ENCODE data around the gene LIG4. TPM values are rescaled to one million over a fixed set of nuclear protein-coding genes. Genes with fewer than 3 reads are reported as not detected.
A peak's percentile ranks its signal among the peaks of the same experiment; 100 is the strongest.

Gene LIG4
- total and polyA plus RNA-seq, 2 donors: 22.3 to 25.4 TPM

DNA sequence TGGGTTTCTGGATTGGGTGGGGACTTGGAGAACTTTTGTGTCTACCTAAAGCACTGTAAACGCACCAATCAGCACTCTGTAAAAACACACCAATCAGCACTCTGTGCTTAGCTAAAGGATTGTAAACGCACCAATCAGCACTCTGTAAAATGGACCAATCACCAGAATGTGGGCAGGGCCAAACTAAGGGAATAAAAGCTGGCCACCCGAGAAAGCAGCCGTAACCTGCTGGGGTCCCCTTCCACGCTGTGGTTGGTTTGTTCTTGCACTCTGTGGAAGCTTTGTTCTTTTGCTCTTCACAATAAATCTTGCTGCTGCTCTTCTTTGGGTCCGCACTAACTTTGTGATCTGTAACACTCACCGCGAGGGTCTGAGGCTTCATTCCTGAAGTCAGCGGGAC, 37.3 kb downstream of the LIG4 start:
- H3K9me3 ChIP-seq (ENCODE audit: control insufficient read depth in 2 of 2, insufficient read depth in 1 of 2, low read length in 1 of 2): no peaks in the 10 kb centered on the region
- no peaks in the 10 kb centered on the region for H3K36me3 ChIP-seq (ENCODE audit: control insufficient read depth in 2 of 2, insufficient read depth in 2 of 2, low read length in 1 of 2)
- H3K4me1 ChIP-seq (ENCODE audit: control insufficient read depth in 2 of 2, insufficient read depth in 2 of 2, low read length in 2 of 2): no peaks in the 10 kb centered on the region
- H3K4me3 ChIP-seq (ENCODE audit: low read length in 2 of 2): no peak overlapping the region
- H3K27ac ChIP-seq (ENCODE audit: low read depth in 1 of 2, low read length in 1 of 2): no peak overlapping the region
- no peak for DNase-seq (ENCODE audit: low read depth in 6 of 9, low spot score in 9 of 9)
- H3K27me3 ChIP-seq (ENCODE audit: control insufficient read depth in 2 of 2, insufficient read depth in 1 of 2, low read length in 1 of 2): no peaks in the 10 kb centered on the region
- WGBS: 91% methylated on average over 9 of the region's 9 CpGs

DNA sequence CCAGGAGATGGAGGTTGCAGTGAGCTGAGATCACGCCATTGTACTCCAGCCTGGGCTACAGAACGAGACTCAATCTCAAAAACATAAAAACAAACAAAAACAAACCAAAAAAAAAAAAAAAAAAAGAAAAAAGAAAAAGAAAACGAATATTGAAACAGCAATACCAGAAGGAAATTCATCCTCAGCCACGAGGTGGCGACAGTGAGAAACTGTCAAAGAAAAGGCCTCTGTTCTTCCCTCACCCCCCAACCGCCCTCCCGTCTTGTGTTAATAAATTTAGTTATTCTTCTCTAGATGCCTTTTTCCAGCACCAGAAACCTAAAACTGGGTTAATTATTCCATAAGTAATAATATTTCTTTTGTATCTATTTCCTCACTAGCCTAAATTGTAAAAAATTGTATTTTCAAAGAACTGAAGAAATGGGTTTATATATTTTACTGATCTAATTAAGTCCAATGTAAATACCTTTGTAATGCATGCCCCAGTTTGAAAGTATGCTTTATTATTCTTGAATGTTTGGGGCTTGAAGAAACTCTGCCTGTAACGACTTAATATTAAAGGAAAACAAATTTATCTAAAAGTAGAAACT, 38.6 kb downstream of the LIG4 start:
- H3K4me3 ChIP-seq (ENCODE audit: low read length in 2 of 2): no peak overlapping the region
- H3K27ac ChIP-seq (ENCODE audit: low read depth in 1 of 2, low read length in 1 of 2): no peak overlapping the region
- H3K9me3 ChIP-seq (ENCODE audit: control insufficient read depth in 2 of 2, insufficient read depth in 1 of 2, low read length in 1 of 2): no peaks in the 10 kb centered on the region
- H3K36me3 ChIP-seq (ENCODE audit: control insufficient read depth in 2 of 2, insufficient read depth in 2 of 2, low read length in 1 of 2): no peaks in the 10 kb centered on the region
- peak in 6 of 9 donors; percentile 42 to 77 (median 46) for DNase-seq (ENCODE audit: low read depth in 6 of 9, low spot score in 9 of 9)
- WGBS: 68% methylated on average over 8 of the region's 8 CpGs
- no peaks in the 10 kb centered on the region for H3K27me3 ChIP-seq (ENCODE audit: control insufficient read depth in 2 of 2, insufficient read depth in 1 of 2, low read length in 1 of 2)
- H3K4me1 ChIP-seq (ENCODE audit: control insufficient read depth in 2 of 2, insufficient read depth in 2 of 2, low read length in 2 of 2): no peaks in the 10 kb centered on the region

DNA sequence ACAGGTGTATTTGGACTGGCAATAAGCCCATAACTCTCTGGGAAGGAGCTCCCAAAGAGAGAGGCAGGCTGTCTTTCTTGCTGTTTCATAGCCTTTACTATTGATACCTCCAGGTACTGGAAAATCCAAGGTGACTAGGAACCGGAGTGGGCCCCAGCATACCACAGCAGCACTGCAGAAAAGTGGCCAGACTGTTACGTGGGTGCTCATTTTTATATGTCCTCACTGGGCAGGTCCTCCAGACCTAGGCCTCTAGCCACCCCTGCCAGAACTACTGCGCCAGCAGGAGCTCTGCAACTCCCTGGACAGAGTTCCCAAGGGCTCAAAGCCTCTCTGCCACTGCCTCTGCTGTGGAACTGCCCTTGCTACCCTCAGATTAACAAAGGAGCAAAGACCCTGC, 46.4 kb downstream of the LIG4 start:
- WGBS: 91% methylated on average over 3 of the region's 3 CpGs
- H3K27me3 ChIP-seq (ENCODE audit: control insufficient read depth in 2 of 2, insufficient read depth in 1 of 2, low read length in 1 of 2): no peaks in the 10 kb centered on the region
- no peak overlapping the region for H3K27ac ChIP-seq (ENCODE audit: low read depth in 1 of 2, low read length in 1 of 2)
- no peak overlapping the region for H3K4me3 ChIP-seq (ENCODE audit: low read length in 2 of 2)
- H3K9me3 ChIP-seq (ENCODE audit: control insufficient read depth in 2 of 2, insufficient read depth in 1 of 2, low read length in 1 of 2): peaks cover 0 to 6% of the 10 kb centered on the region in 2 donors
- H3K36me3 ChIP-seq (ENCODE audit: control insufficient read depth in 2 of 2, insufficient read depth in 2 of 2, low read length in 1 of 2): no peaks in the 10 kb centered on the region
- no peaks in the 10 kb centered on the region for H3K4me1 ChIP-seq (ENCODE audit: control insufficient read depth in 2 of 2, insufficient read depth in 2 of 2, low read length in 2 of 2)
- DNase-seq (ENCODE audit: low read depth in 6 of 9, low spot score in 9 of 9): no peak

DNA sequence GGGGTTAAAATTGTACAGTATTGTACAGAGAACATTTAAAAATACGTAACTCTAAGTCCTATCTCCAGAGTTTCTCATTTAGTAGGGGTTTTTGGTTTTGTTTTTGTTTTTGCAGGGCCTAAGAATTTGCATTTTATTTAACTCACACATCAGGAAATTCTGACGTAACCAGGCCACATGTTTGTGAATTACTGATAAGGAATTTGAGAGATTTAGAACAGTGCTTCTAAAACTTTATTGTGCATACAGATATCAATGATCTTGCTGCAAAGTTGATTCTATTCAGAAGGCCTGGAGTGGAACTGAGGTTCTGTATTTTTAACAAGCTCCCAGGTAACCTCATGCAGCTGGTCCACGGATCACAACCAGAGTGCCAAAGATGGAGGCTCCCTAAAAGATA, 49.3 kb downstream of the LIG4 start:
- Histone ChIP-seq H3K27me3 (ENCODE audit: control insufficient read depth in 2 of 2, insufficient read depth in 1 of 2, low read length in 1 of 2) (no peaks in the 10 kb centered on the region), H3K36me3 (ENCODE audit: control insufficient read depth in 2 of 2, insufficient read depth in 2 of 2, low read length in 1 of 2) (no peaks in the 10 kb centered on the region), H3K27ac (ENCODE audit: low read depth in 1 of 2, low read length in 1 of 2) (no peak overlapping the region), H3K9me3 (ENCODE audit: control insufficient read depth in 2 of 2, insufficient read depth in 1 of 2, low read length in 1 of 2) (peaks cover 0 to 6% of the 10 kb centered on the region in 2 donors), H3K4me3 (ENCODE audit: low read length in 2 of 2) (no peak overlapping the region), H3K4me1 (ENCODE audit: control insufficient read depth in 2 of 2, insufficient read depth in 2 of 2, low read length in 2 of 2) (no peaks in the 10 kb centered on the region)
- no peak for DNase-seq (ENCODE audit: low read depth in 6 of 9, low spot score in 9 of 9)
- 81% methylated on average over 3 of the region's 3 CpGs for WGBS

GRCh38 chr13:108158746-108159145, 56.6 kb downstream of the LIG4 start:
- H3K4me3 ChIP-seq (ENCODE audit: low read length in 2 of 2): no peak overlapping the region
- no peaks in the 10 kb centered on the region for H3K36me3 ChIP-seq (ENCODE audit: control insufficient read depth in 2 of 2, insufficient read depth in 2 of 2, low read length in 1 of 2)
- DNase-seq (ENCODE audit: low read depth in 6 of 9, low spot score in 9 of 9): no peak
- no peaks in the 10 kb centered on the region for H3K4me1 ChIP-seq (ENCODE audit: control insufficient read depth in 2 of 2, insufficient read depth in 2 of 2, low read length in 2 of 2)
- H3K27ac ChIP-seq (ENCODE audit: low read depth in 1 of 2, low read length in 1 of 2): no peak overlapping the region
- no peaks in the 10 kb centered on the region for H3K27me3 ChIP-seq (ENCODE audit: control insufficient read depth in 2 of 2, insufficient read depth in 1 of 2, low read length in 1 of 2)
- WGBS: 91% methylated on average over 12 of the region's 12 CpGs
- no peaks in the 10 kb centered on the region for H3K9me3 ChIP-seq (ENCODE audit: control insufficient read depth in 2 of 2, insufficient read depth in 1 of 2, low read length in 1 of 2)

Other genes with a start within 250 kb of the LIG4 start
- 15.5 TPM for gene ABHD13, start 2.9 kb upstream of the LIG4 start, total RNA-seq
- gene ABHD13, start 2.9 kb upstream of the LIG4 start, polyA plus RNA-seq: 9.6 TPM
- 12.2 TPM for gene TNFSF13B, start 54.2 kb upstream of the LIG4 start, total RNA-seq
- gene TNFSF13B, start 54.2 kb upstream of the LIG4 start, polyA plus RNA-seq: 7.4 TPM